GM12878 (cell line): Measurements from ENCODE around the gene TMEM252. TPM values are rescaled to one million over a fixed set of nuclear protein-coding genes. Genes with fewer than 3 reads are reported as not detected.
A peak's percentile ranks its signal among the peaks of the same experiment; 100 is the strongest.

ENCODE experiments used
- ATAC-seq: fragments of 200-7000 bp; cut with Tn5 transposase; 3 replicates; pipeline ENCODE4 v1.9.1; 2020; ENCODE audit warnings: mild to moderate bottlenecking, moderate library complexity
- BruUV-seq: library from RNA; stranded (reverse); fragments of 400-500 nt; replicated peaks from 2 replicates; lab custom pipeline; 2021; lab: Mats Ljungman, UMichigan
- CTCF ChIA-PET: fragments of 300-600 bp; sonication (Branson Sonifier 250); formaldehyde crosslinking; extraction: SDS; loops from one replicate; lab custom pipeline; 2021; ENCODE audit warnings: inconsistent platforms; lab: Yijun Ruan, JAX
- POLR2A ChIA-PET: fragments of 350-600 bp; formaldehyde crosslinking; extraction: SDS; loops from one replicate; lab custom pipeline; 2021; ENCODE audit warnings: inconsistent platforms; lab: Charles Lee
- RAD21 ChIA-PET: fragments of 300-600 bp; sonication (Branson Sonifier 250); formaldehyde crosslinking; loops from one replicate; lab custom pipeline; 2023; ENCODE audit warnings: antibody characterized with exemption; ENCODE audit not compliant: unreplicated experiment; lab: Charles Lee
- SMC1A ChIA-PET: fragments of 300-600 bp; sonication (Branson Sonifier 250); formaldehyde crosslinking; loops from one replicate; lab custom pipeline; 2023; ENCODE audit not compliant: unreplicated experiment, uncharacterized antibody; lab: Charles Lee
- DNase-seq: peaks from one replicate; pipeline ENCODE4 v3.0.0-alpha.2; 2011; ENCODE audit warnings: low read depth, low spot score
- FAIRE-seq: peaks from 3 replicates; lab custom pipeline; 2011; peaks lifted over from hg19 to GRCh38; lab: Jason Lieb, UNC
- H2AFZ ChIP-seq: 2 replicates; pipeline ENCODE4 v1.6.0; 2011; ENCODE audit warnings: low read depth, low read length, control low read depth; ENCODE audit not compliant: control insufficient read depth
- H3K27ac ChIP-seq: 2 replicates; pipeline ENCODE4 v1.5.1; 2011; ENCODE audit warnings: control low read depth; ENCODE audit not compliant: control insufficient read depth, insufficient read depth
- H3K27me3 ChIP-seq, 2 experiments: replicated peaks in 1 of 2; 2 replicates each; pipeline versions ENCODE4 v1.6.0 to v1.6.1; 2011; ENCODE audit warnings: low read length in 1 of 2; ENCODE audit not compliant: control insufficient read depth in 2 of 2, insufficient read depth in 2 of 2
- H3K36me3 ChIP-seq, 2 experiments: 2 replicates each; pipeline ENCODE4 v1.5.1; 2011; ENCODE audit warnings: low read length in 1 of 2; ENCODE audit not compliant: control insufficient read depth in 2 of 2, insufficient read depth in 2 of 2
- H3K4me1 ChIP-seq: 2 replicates; pipeline ENCODE4 v1.6.1; 2011; ENCODE audit warnings: mild to moderate bottlenecking, low read length, moderate library complexity, mixed read lengths; ENCODE audit not compliant: control insufficient read depth, insufficient read depth
- H3K4me2 ChIP-seq: 2 replicates; pipeline ENCODE4 v1.6.0; 2011; ENCODE audit warnings: control low read depth; ENCODE audit not compliant: control insufficient read depth, insufficient read depth
- H3K4me3 ChIP-seq: fragments of 200-600 bp; sonication (generic); 2 replicates; pipeline ENCODE4 v1.5.1; 2016
- H3K79me2 ChIP-seq: 2 replicates; pipeline ENCODE4 v1.6.0; 2011; ENCODE audit warnings: low read length; ENCODE audit not compliant: control insufficient read depth, insufficient read depth
- H3K9ac ChIP-seq: 2 replicates; pipeline ENCODE4 v1.8.0; 2011; ENCODE audit warnings: low read length, control low read depth, mixed read lengths; ENCODE audit not compliant: control insufficient read depth, insufficient read depth
- H3K9me3 ChIP-seq: replicated peaks from 3 replicates; pipeline ENCODE4 v1.5.1; 2011; ENCODE audit warnings: mild to moderate bottlenecking, low read length; ENCODE audit not compliant: control insufficient read depth, insufficient read depth
- H4K20me1 ChIP-seq: 2 replicates; pipeline ENCODE4 v1.6.0; 2011; ENCODE audit not compliant: control insufficient read depth, insufficient read depth
- NFYB ChIP-seq: IDR thresholded peaks from 2 replicates; pipeline ENCODE4 v1.6.1; 2011; ENCODE audit warnings: low read depth, mild to moderate bottlenecking, low read length, improper control_type of control experiment, moderate library complexity; ENCODE audit not compliant: insufficient read depth
- NR2C1 ChIP-seq: fragments of 450-650 bp; IDR thresholded peaks from 2 replicates; pipeline ENCODE4 v1.6.1; 2017; ENCODE audit warnings: antibody characterized with exemption, mild to moderate bottlenecking, moderate library complexity
- SPI1 ChIP-seq: IDR thresholded peaks from 2 replicates; pipeline ENCODE4 v1.6.1; 2011; ENCODE audit warnings: low read depth, mild to moderate bottlenecking, low read length, moderate library complexity, borderline replicate concordance; ENCODE audit not compliant: insufficient read depth
- SRF ChIP-seq, 2 experiments: IDR thresholded peaks; 2 replicates each; pipeline ENCODE4 v1.6.1; 2011; ENCODE audit warnings: low read depth in 2 of 2, low read length in 2 of 2, mild to moderate bottlenecking in 1 of 2, moderate library complexity in 1 of 2
- WGBS: methylation state at CpG from one replicate; pipeline ENCODE4 v1.1.6; 2016; ENCODE audit warnings: low lambda C conversion rate; ENCODE audit not compliant: insufficient replicate concordance, insufficient coverage; ENCODE audit errors: missing lambda C conversion rate; 5-methylcytosine and 5-hydroxymethylcytosine counted together
- in situ Hi-C: fragments of 300-500 bp; cut with MboI; formaldehyde crosslinking; loops from 9 replicates; pipeline ENCODE4 v1.14.3; 2018; ENCODE audit warnings: mixed read lengths
- intact Hi-C: fragments of 100-400 bp; cut with micrococcal nuclease; formaldehyde crosslinking; loops from one replicate; pipeline ENCODE4 v1.14.2; 2022; ENCODE audit not compliant: unreplicated experiment
- polyA plus RNA-seq, 11 experiments: library from polyadenylated mRNA; depleted of rRNA in 4 of 11; unstranded in 6 of 11; stranded (reverse) in 5 of 11; fragments of >200 nt; fragmentation: Nextera tagmentation in 4 of 11; fragmentation: Illumina TruSeq in 1 of 11; extraction: Ambion mirVana in 4 of 11; extraction: Trizol in 1 of 11; gene quantifications; 1 replicate in 1 of 11; 2 replicates in 10 of 11; pipeline versions ENCODE4 v1.2.1 to v1.2.3, GENCODE V29; 2011 to 2016; ENCODE audit warnings: inconsistent platforms in 2 of 11, missing spikeins in 2 of 11, low read depth in 1 of 11
- total RNA-seq, 4 experiments: library from RNA; depleted of rRNA in 3 of 4; stranded (reverse); fragments of >200 nt in 3 of 4; fragmentation: Illumina TruSeq in 1 of 4; extraction: Trizol in 1 of 4; gene quantifications; 2 replicates each; pipeline versions ENCODE4 v1.2.1 to v1.2.3, GENCODE V29; 2013 to 2021
- TF ChIP-seq, protein P1 (sequence below): fragments of 450-650 bp; formaldehyde crosslinking; IDR thresholded peaks from 2 replicates; pipeline ENCODE4 v1.5.0; 2022; ENCODE audit warnings: mild to moderate bottlenecking, missing genetic modification characterization
- TF ChIP-seq, protein P2 (sequence below): fragments of 450-650 bp; IDR thresholded peaks from 2 replicates; pipeline ENCODE4 v1.6.1; 2018; ENCODE audit warnings: mild to moderate bottlenecking, low read depth, moderate library complexity; ENCODE audit not compliant: partially characterized antibody

TMEM252 gene
- total and polyA plus RNA-seq, 10 of the 15 experiments (the other 5 are each of a cell fraction or from before 2014, with no cell fraction given) = not detected

DNA sequence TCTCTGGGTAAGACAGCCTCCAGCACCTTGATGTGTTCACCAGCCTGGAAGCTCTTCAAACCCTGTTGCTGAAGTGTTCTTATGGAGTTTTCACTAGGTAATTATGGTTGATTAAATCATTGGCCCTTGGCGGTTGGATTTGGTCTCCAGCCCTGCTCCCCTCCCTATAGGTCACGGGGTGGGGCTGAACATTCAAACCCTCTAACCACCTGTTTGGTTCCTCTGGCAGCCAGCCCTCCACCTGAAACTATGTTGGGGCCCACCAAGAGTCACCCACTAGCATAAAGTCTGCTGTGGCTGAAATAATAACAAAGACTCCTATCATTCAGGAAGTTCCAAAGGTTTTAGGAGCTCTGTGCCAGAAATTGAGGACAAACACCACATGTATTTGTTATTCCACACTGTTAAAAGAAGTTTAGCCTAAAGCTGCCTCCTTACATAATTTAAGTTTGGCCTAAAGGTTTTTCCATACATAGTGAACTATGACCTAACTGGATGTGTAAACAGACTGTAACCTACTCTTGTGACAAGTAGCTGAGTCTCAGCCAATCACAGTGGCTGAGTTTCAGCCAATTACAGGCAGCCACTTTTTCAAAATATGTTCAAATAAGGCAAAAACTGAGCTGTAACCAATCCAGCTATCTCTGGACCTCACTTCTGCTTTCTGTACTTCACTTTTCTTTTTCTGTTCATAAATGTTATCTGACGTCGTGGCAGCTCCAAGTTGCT lies 34.8 kb downstream of the TMEM252 start:
- Histone ChIP-seq H3K4me2 (no peak overlapping the region), H3K36me3 (no peaks in the 10 kb centered on the region), H3K27me3 (no peaks in the 10 kb centered on the region; a peak in 1 of 4 replicates), H3K27ac (no peak overlapping the region), H4K20me1 (no peaks in the 10 kb centered on the region), H3K9ac (no peak overlapping the region), H3K4me3 (no peak overlapping the region), H3K9me3 (no peaks in the 10 kb centered on the region), H3K4me1 (peaks cover 3% of the 10 kb centered on the region; the same call in 1 of the 2 replicates), H2AFZ (peak overlapping the region; percentile 16; the same call in 1 of the 2 replicates), H3K79me2 (no peaks in the 10 kb centered on the region)
- CTCF ChIA-PET = interaction anchor here (0.8 to 3.2 kb wide), 5 partner anchors 12 to 365 kb away, joined by 3 to 11 read pairs (median 3); no protein-coding TSS in a partner anchor
- RAD21 ChIA-PET = no interaction called here
- DNase-seq = no peak
- TF ChIP-seq SPI1 (peak; percentile 89), NFYB (0 out of 2 replicates have a peak, but pooled peaks have one; percentile 37), NR2C1 (peak; percentile 11; the same call in 1 of the 2 replicates), SRF (IDR thresholded peaks at IDR 0.05; ENCODE audit: low read depth in 2 of 2, low read length in 2 of 2) (peak; percentile 16 to 88; a peak in 2 of 4 replicates)
- TF ChIP-seq, protein P1, sequence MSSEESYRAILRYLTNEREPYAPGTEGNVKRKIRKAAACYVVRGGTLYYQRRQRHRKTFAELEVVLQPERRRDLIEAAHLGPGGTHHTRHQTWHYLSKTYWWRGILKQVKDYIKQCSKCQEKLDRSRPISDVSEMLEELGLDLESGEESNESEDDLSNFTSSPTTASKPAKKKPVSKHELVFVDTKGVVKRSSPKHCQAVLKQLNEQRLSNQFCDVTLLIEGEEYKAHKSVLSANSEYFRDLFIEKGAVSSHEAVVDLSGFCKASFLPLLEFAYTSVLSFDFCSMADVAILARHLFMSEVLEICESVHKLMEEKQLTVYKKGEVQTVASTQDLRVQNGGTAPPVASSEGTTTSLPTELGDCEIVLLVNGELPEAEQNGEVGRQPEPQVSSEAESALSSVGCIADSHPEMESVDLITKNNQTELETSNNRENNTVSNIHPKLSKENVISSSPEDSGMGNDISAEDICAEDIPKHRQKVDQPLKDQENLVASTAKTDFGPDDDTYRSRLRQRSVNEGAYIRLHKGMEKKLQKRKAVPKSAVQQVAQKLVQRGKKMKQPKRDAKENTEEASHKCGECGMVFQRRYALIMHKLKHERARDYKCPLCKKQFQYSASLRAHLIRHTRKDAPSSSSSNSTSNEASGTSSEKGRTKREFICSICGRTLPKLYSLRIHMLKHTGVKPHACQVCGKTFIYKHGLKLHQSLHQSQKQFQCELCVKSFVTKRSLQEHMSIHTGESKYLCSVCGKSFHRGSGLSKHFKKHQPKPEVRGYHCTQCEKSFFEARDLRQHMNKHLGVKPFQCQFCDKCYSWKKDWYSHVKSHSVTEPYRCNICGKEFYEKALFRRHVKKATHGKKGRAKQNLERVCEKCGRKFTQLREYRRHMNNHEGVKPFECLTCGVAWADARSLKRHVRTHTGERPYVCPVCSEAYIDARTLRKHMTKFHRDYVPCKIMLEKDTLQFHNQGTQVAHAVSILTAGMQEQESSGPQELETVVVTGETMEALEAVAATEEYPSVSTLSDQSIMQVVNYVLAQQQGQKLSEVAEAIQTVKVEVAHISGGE = no peak
- TF ChIP-seq, protein P2, sequence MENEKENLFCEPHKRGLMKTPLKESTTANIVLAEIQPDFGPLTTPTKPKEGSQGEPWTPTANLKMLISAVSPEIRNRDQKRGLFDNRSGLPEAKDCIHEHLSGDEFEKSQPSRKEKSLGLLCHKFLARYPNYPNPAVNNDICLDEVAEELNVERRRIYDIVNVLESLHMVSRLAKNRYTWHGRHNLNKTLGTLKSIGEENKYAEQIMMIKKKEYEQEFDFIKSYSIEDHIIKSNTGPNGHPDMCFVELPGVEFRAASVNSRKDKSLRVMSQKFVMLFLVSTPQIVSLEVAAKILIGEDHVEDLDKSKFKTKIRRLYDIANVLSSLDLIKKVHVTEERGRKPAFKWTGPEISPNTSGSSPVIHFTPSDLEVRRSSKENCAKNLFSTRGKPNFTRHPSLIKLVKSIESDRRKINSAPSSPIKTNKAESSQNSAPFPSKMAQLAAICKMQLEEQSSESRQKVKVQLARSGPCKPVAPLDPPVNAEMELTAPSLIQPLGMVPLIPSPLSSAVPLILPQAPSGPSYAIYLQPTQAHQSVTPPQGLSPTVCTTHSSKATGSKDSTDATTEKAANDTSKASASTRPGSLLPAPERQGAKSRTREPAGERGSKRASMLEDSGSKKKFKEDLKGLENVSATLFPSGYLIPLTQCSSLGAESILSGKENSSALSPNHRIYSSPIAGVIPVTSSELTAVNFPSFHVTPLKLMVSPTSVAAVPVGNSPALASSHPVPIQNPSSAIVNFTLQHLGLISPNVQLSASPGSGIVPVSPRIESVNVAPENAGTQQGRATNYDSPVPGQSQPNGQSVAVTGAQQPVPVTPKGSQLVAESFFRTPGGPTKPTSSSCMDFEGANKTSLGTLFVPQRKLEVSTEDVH = no peak
- in situ Hi-C loops = no loop called here
- BruUV-seq = no TSS peak
- SMC1A ChIA-PET = interaction anchor here (0.8 to 1.4 kb wide), 3 partner anchors 12 to 55 kb away, joined by 3 to 6 read pairs (median 4); no protein-coding TSS in a partner anchor
- POLR2A ChIA-PET = no interaction called here
- intact Hi-C loops = loop anchor here (5.0 kb wide), 1 partner anchor 61 kb away; no protein-coding TSS in a partner anchor
- peak; percentile 76 for ATAC-seq
- WGBS = 25% methylated on average over 4 of the region's 4 CpGs
- peak; percentile 13 for FAIRE-seq
